Memory B cell (primary cell): Measurements from ENCODE around the gene ERAL1.
A peak's percentile ranks its signal among the peaks of the same experiment; 100 is the strongest.

Experiments used
- ATAC-seq: fragments of 150-1000 bp; cut with Tn5 transposase; 2 replicates; pipeline ENCODE4 v1.10.0; 2021; ENCODE audit warnings: low read depth, mild to moderate bottlenecking, moderate library complexity
- DNase-seq, 2 donors: peaks; one replicate each; pipeline ENCODE4 v3.0.0; 2022; ENCODE audit warnings: low spot score in 2 of 2
- H3K27ac Mint-ChIP-seq: one replicate; pipeline ENCODE4 v1.8.0; 2022; ENCODE audit warnings: mild to moderate bottlenecking, moderate library complexity, mixed read lengths
- H3K27me3 Mint-ChIP-seq: one replicate; pipeline ENCODE4 v1.8.0; 2022; ENCODE audit warnings: mixed read lengths
- H3K36me3 Mint-ChIP-seq: one replicate; pipeline ENCODE4 v1.8.0; 2022; ENCODE audit warnings: mild to moderate bottlenecking, mixed read lengths
- H3K4me1 Mint-ChIP-seq: one replicate; pipeline ENCODE4 v1.8.0; 2022; ENCODE audit warnings: mixed read lengths
- H3K4me3 Mint-ChIP-seq: one replicate; pipeline ENCODE4 v1.8.0; 2022; ENCODE audit warnings: mild to moderate bottlenecking, moderate library complexity, mixed read lengths
- H3K9me3 Mint-ChIP-seq: one replicate; pipeline ENCODE4 v1.8.0; 2022; ENCODE audit warnings: mixed read lengths

Gene ERAL1

DNA sequence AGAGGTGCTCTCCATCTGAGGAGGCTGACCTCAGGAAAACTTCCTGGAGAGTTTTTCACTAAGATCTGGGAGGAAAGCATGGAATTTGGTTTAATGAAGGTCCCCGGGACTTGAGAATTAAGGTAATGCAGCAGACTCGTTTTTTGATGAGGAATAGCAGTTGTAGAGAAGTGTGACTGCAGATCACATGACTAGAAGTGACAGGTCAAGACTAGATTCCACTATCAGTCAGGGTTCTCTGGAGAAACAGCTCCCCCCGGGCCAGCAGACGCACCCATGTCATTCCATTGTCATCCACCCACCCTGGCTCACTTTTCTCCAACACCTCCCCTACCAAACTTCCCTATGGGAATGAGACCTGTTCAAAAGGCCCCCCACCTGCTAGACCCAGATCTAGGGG lies 50.0 kb downstream of the ERAL1 start:
- peaks cover 22% of the 10 kb centered on the region for H3K4me1 Mint-ChIP-seq
- H3K27ac Mint-ChIP-seq: no peak overlapping the region
- no peak overlapping the region for H3K4me3 Mint-ChIP-seq
- no peaks in the 10 kb centered on the region for H3K27me3 Mint-ChIP-seq
- DNase-seq (no peak), ATAC-seq (no peak)
- H3K9me3 Mint-ChIP-seq: no peaks in the 10 kb centered on the region
- peaks cover 13% of the 10 kb centered on the region for H3K36me3 Mint-ChIP-seq

DNA sequence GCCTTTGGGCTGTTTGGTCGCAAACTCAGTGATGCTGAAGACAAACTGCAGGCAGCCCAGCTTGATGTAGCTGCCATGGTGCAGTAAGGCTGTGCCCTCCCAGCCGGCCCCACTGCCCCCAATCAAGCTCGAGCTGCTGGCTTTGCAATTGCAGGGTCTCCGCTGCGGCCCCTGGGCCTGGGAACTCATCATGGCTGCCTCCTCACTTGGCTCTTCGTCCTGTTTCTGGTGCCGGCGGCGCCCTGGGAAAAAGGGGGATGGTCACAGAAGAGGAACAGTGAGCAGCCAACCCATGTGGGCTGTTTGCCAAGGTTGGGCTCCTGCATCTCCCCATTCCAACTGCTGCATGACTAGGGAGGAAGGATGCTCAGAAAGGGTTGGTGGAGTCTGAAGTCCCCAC lies 51.5 kb downstream of the ERAL1 start:
- Mint-ChIP-seq H3K27me3 (no peaks in the 10 kb centered on the region), H3K4me3 (no peak overlapping the region), H3K4me1 (peaks cover 15% of the 10 kb centered on the region), H3K9me3 (no peaks in the 10 kb centered on the region), H3K27ac (peak overlapping the region; percentile 67), H3K36me3 (peaks cover 15% of the 10 kb centered on the region)
- ATAC-seq: no peak
- no peak for DNase-seq

DNA sequence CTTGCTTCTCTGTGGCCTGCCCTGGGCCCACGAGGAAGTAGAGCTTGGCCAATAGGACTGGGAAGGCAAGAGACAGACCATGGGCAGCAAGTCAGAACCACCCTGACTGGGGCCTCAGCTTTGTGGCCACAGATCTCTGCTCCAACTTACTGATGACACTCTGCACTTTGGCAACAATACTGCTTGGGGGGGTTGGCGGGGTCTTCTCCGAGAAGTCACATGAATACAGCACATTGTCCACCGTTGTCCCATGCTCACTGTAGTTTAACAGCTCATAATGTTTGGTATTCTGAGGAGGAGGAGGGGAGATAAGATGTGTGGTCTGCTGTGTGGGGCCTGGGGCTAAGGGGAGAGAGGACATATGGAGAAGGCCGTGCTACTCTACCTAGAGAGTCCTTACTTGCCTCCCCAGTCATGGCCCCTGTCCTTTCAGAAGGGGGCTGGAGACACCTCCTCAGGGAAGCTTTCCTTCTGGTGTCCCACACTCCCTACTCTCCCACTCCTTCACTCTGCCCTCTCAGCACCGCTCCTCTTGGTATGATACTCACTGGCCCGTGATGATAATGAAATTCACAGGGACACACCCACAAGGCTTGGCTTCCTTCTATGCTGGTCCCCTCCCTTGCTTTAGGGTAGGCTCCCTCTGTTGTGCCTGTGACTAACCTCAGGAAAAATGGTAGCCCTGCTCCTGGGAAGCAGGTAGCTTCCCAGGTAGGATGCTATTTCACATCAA lies 52.1 kb downstream of the ERAL1 start:
- DNase-seq: no peak
- no peak overlapping the region for H3K4me3 Mint-ChIP-seq
- H3K4me1 Mint-ChIP-seq: peaks cover 11% of the 10 kb centered on the region
- peaks cover 15% of the 10 kb centered on the region for H3K36me3 Mint-ChIP-seq
- H3K27ac Mint-ChIP-seq: peak overlapping the region; percentile 67
- H3K9me3 Mint-ChIP-seq: no peaks in the 10 kb centered on the region
- no peak for ATAC-seq
- no peaks in the 10 kb centered on the region for H3K27me3 Mint-ChIP-seq

GRCh38 chr17:28907709-28908475 lies 53.1 kb downstream of the ERAL1 start:
- DNase-seq (no peak), ATAC-seq (no peak)
- Mint-ChIP-seq H3K4me1 (peaks cover 7% of the 10 kb centered on the region), H3K27ac (no peak overlapping the region), H3K9me3 (no peaks in the 10 kb centered on the region), H3K36me3 (peaks cover 18% of the 10 kb centered on the region), H3K27me3 (no peaks in the 10 kb centered on the region), H3K4me3 (no peak overlapping the region)

- Mint-ChIP-seq H3K27ac (no peak overlapping the region), H3K4me1 (no peaks in the 10 kb centered on the region), H3K9me3 (no peaks in the 10 kb centered on the region), H3K36me3 (peaks cover 26% of the 10 kb centered on the region), H3K4me3 (no peak overlapping the region), H3K27me3 (no peaks in the 10 kb centered on the region)
- DNase-seq: no peak
- no peak for ATAC-seq
Observed at GRCh38 chr17:28908640-28909167, 53.9 kb downstream of the ERAL1 start.

DNA sequence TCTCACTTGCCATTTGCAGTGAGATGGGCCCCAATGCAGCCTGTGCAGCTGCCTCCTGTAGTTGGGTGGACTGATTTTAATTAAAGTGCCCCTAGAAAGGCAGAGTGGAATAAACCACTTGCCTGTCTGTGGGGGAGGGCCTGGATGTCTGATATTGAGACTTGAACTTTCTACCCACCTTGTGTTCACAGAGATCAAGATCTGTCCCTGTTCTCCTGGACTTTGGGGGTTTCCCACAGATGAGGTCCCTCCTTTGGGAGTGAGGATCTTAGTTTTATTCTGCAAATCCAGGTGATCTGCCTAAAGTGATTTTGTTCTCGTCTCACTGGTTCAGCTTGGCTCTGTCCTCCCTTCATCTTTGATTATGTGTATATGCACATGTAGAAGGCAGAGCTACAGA lies 55.7 kb downstream of the ERAL1 start:
- Mint-ChIP-seq H3K4me3 (no peak overlapping the region), H3K4me1 (no peaks in the 10 kb centered on the region), H3K9me3 (no peaks in the 10 kb centered on the region), H3K27ac (no peak overlapping the region), H3K36me3 (peaks cover 37% of the 10 kb centered on the region), H3K27me3 (no peaks in the 10 kb centered on the region)
- DNase-seq (no peak), ATAC-seq (no peak)
